SK-N-SH treated with all-trans-retinoic acid at 6 μM for 48 hours (cell line): ENCODE results near the gene ARMC7.

Source experiments
- ARNTL ChIP-seq: fragments of 450-650 bp; formaldehyde crosslinking; IDR thresholded peaks from 2 replicates; pipeline ENCODE4 v1.5.0; 2020; ENCODE audit warnings: low read depth, mild to moderate bottlenecking, moderate library complexity, borderline replicate concordance
- ESRRG ChIP-seq: fragments of 250-450 bp; sonication (Bioruptor Pico); IDR thresholded peaks from 2 replicates; pipeline ENCODE4 v1.6.1; 2021; ENCODE audit warnings: mild to moderate bottlenecking
- ISL1 ChIP-seq: fragments of 250-450 bp; sonication (Bioruptor Pico); IDR thresholded peaks from 2 replicates; pipeline ENCODE4 v2.1.2; 2022; ENCODE audit warnings: mild to moderate bottlenecking, moderate library complexity
- ZFP3 ChIP-seq: fragments of 250-450 bp; sonication (Bioruptor Pico); IDR thresholded peaks from 2 replicates; pipeline ENCODE4 v1.5.0; 2020; ENCODE audit warnings: mild to moderate bottlenecking, moderate library complexity
- ZNF70 ChIP-seq: fragments of 450-650 bp; formaldehyde crosslinking; IDR thresholded peaks from 2 replicates; pipeline ENCODE4 v1.5.0; 2020; ENCODE audit warnings: mild to moderate bottlenecking, moderate library complexity
- ZNF8 ChIP-seq: fragments of 450-650 bp; formaldehyde crosslinking; IDR thresholded peaks from 2 replicates; pipeline ENCODE4 v1.5.0; 2020; ENCODE audit warnings: mild to moderate bottlenecking, moderate library complexity
- TF ChIP-seq, protein P1 (sequence below): fragments of 250-450 bp; sonication (Bioruptor Pico); IDR thresholded peaks from 2 replicates; pipeline ENCODE4 v1.5.1; 2020; ENCODE audit warnings: low read depth, mild to moderate bottlenecking, moderate library complexity
- TF ChIP-seq, protein P2 (sequence below): fragments of 250-450 bp; sonication (Bioruptor Pico); IDR thresholded peaks from 2 replicates; pipeline ENCODE4 v1.8.0; 2020; ENCODE audit warnings: mild to moderate bottlenecking, moderate library complexity, borderline replicate concordance

DNA sequence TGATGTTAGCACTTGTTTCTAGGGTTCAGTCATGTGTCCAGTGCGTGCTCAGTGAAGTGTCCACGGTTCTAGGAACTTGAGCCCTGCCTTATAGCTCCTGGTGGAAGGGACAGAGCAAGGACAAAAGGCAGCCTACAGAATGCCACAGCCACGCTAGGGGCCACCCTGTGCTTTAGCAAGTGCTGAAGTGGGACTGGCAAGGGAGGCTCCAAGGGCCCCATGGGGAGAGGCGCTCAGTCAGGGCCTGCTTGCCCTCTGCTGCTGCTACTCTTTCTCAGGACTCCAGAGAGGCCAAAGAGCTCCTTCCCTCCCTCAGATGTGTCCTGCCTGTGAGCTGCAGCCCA lies 15.0 kb downstream of the ARMC7 start:
- no peak for TF ChIP-seq ISL1
- no peak for TF ChIP-seq ARNTL (CRISPR knock-in tag)
- TF ChIP-seq, protein P1, sequence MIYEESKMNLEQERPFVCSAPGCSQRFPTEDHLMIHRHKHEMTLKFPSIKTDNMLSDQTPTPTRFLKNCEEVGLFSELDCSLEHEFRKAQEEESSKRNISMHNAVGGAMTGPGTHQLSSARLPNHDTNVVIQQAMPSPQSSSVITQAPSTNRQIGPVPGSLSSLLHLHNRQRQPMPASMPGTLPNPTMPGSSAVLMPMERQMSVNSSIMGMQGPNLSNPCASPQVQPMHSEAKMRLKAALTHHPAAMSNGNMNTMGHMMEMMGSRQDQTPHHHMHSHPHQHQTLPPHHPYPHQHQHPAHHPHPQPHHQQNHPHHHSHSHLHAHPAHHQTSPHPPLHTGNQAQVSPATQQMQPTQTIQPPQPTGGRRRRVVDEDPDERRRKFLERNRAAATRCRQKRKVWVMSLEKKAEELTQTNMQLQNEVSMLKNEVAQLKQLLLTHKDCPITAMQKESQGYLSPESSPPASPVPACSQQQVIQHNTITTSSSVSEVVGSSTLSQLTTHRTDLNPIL: no peak
- TF ChIP-seq, protein P2, sequence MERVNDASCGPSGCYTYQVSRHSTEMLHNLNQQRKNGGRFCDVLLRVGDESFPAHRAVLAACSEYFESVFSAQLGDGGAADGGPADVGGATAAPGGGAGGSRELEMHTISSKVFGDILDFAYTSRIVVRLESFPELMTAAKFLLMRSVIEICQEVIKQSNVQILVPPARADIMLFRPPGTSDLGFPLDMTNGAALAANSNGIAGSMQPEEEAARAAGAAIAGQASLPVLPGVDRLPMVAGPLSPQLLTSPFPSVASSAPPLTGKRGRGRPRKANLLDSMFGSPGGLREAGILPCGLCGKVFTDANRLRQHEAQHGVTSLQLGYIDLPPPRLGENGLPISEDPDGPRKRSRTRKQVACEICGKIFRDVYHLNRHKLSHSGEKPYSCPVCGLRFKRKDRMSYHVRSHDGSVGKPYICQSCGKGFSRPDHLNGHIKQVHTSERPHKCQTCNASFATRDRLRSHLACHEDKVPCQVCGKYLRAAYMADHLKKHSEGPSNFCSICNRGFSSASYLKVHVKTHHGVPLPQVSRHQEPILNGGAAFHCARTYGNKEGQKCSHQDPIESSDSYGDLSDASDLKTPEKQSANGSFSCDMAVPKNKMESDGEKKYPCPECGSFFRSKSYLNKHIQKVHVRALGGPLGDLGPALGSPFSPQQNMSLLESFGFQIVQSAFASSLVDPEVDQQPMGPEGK (CRISPR knock-in tag): no peak
- no peak for TF ChIP-seq ESRRG
- TF ChIP-seq ZFP3 (CRISPR knock-in tag): no peak
- TF ChIP-seq ZNF70 (CRISPR knock-in tag): no peak
- TF ChIP-seq ZNF8: no peak
